ENCODE measurements around the gene LUC7L. TPM values are rescaled to one million over a fixed set of nuclear protein-coding genes. Genes with fewer than 3 reads are reported as not detected.
"Not testable (repeated sequence)": the region's sequence is repeated elsewhere in the genome, so short reads cannot be mapped to it uniquely, and the experiment has no call there.

Gene LUC7L
- total RNA-seq, 1 donor = 52.7 TPM

- H3K4me3 ChIP-seq (ENCODE audit: low read depth, low read length) = no peak overlapping the region
- TF ChIP-seq CTCF (IDR thresholded peaks at IDR 0.05; ENCODE audit: insufficient read depth, low read depth, low read length) = no peak
- no peak for DNase-seq (ENCODE audit: low read depth)
Observed at GRCh38 chr16:272633-273546, 43.6 kb upstream of the LUC7L start.

- no peak for DNase-seq (ENCODE audit: low read depth)
- no peak for TF ChIP-seq CTCF (IDR thresholded peaks at IDR 0.05; ENCODE audit: insufficient read depth, low read depth, low read length)
- H3K4me3 ChIP-seq (ENCODE audit: low read depth, low read length) = no peak overlapping the region
Observed at GRCh38 chr16:270381-271255, 41.4 kb upstream of the LUC7L start.

- TF ChIP-seq CTCF (IDR thresholded peaks at IDR 0.05; ENCODE audit: insufficient read depth, low read depth, low read length) = no peak
- no peak for DNase-seq (ENCODE audit: low read depth)
- no peak overlapping the region for H3K4me3 ChIP-seq (ENCODE audit: low read depth, low read length)
Observed at GRCh38 chr16:269061-269796, 40.0 kb upstream of the LUC7L start.

GRCh38 chr16:268141-269053 lies 39.1 kb upstream of the LUC7L start:
- DNase-seq (ENCODE audit: low read depth) = no peak
- no peak for TF ChIP-seq CTCF (IDR thresholded peaks at IDR 0.05; ENCODE audit: insufficient read depth, low read depth, low read length)

GRCh38 chr16:267562-267961 lies 38.3 kb upstream of the LUC7L start:
- not testable (repeated sequence) for H3K4me3 ChIP-seq (ENCODE audit: low read depth, low read length); DNase-seq (ENCODE audit: low read depth)

More at GRCh38 chr16:268141-269053, 39.1 kb upstream of the LUC7L start:
- no peak overlapping the region for H3K4me3 ChIP-seq (ENCODE audit: low read depth, low read length)

GRCh38 chr16:266258-267164 lies 37.3 kb upstream of the LUC7L start:
- no peak overlapping the region for H3K4me3 ChIP-seq (ENCODE audit: low read depth, low read length)
- DNase-seq (ENCODE audit: low read depth) = no peak
- TF ChIP-seq CTCF (IDR thresholded peaks at IDR 0.05; ENCODE audit: insufficient read depth, low read depth, low read length) = no peak

Data from fibroblast of villous mesenchyme (primary cell).